HG03139 (cell line): Measurements from ENCODE around the gene PBX1.
A peak's percentile ranks its signal among the peaks of the same experiment; 100 is the strongest.
"Not testable (repeated sequence)": the region's sequence is repeated elsewhere in the genome, so short reads cannot be mapped to it uniquely, and the experiment has no call there.

Experiments
- ATAC-seq: cut with Tn5 transposase; IDR thresholded peaks from one replicate; pipeline ENCODE4 v1.9.1; 2021; ENCODE audit not compliant: unreplicated experiment

Gene PBX1

GRCh38 chr1:164638492-164639202 is 79.7 kb downstream of the PBX1 start:
- no peak for ATAC-seq

GRCh38 chr1:164640686-164641352 is 81.8 kb downstream of the PBX1 start:
- ATAC-seq = no peak

GRCh38 chr1:164641353-164641730 is 82.4 kb downstream of the PBX1 start:
- no peak for ATAC-seq

- no peak for ATAC-seq
Observed at GRCh38 chr1:164643018-164643417, 84.0 kb downstream of the PBX1 start.

- no peak for ATAC-seq
Observed at GRCh38 chr1:164644268-164644667, 85.3 kb downstream of the PBX1 start.

- no peak for ATAC-seq
Observed at GRCh38 chr1:164644774-164645644, 86.0 kb downstream of the PBX1 start.

GRCh38 chr1:164645921-164646320 is 86.9 kb downstream of the PBX1 start:
- no peak for ATAC-seq

- no peak for ATAC-seq
Observed at GRCh38 chr1:164647211-164647610, 88.2 kb downstream of the PBX1 start.

- ATAC-seq = no peak
Observed at GRCh38 chr1:164648636-164649035, 89.7 kb downstream of the PBX1 start.

- no peak for ATAC-seq
Observed at GRCh38 chr1:164649146-164649545, 90.2 kb downstream of the PBX1 start.

GRCh38 chr1:164650531-164650930 is 91.5 kb downstream of the PBX1 start:
- ATAC-seq = no peak

GRCh38 chr1:164651351-164651951 is 92.5 kb downstream of the PBX1 start:
- ATAC-seq = no peak

- ATAC-seq = not testable (repeated sequence)
Observed at GRCh38 chr1:164652969-164653368, 94.0 kb downstream of the PBX1 start.

- ATAC-seq = no peak
Observed at GRCh38 chr1:164653705-164654104, 94.7 kb downstream of the PBX1 start.

GRCh38 chr1:164654200-164654599 is 95.2 kb downstream of the PBX1 start:
- ATAC-seq = no peak

- ATAC-seq = no peak
Observed at GRCh38 chr1:164658864-164659263, 99.9 kb downstream of the PBX1 start.

GRCh38 chr1:164659621-164660411 is 100.8 kb downstream of the PBX1 start:
- ATAC-seq = peak; percentile 19

- ATAC-seq = peak; percentile 93
Observed at GRCh38 chr1:164660412-164660772, 101.4 kb downstream of the PBX1 start.

GRCh38 chr1:164660775-164661174 is 101.8 kb downstream of the PBX1 start:
- no peak for ATAC-seq

GRCh38 chr1:164662462-164662861 is 103.5 kb downstream of the PBX1 start:
- ATAC-seq = no peak

GRCh38 chr1:164662955-164663354 is 104.0 kb downstream of the PBX1 start:
- ATAC-seq = no peak
